ENCODE results near the gene FLNA. TPM values are rescaled to one million over a fixed set of nuclear protein-coding genes. Genes with fewer than 3 reads are reported as not detected.

The FLNA gene
- total and polyA plus RNA-seq, 2 of the 13 experiments (the other 11 are each of a cell fraction or from before 2014, with no cell fraction given) = 83.4 to 174 TPM

DNA sequence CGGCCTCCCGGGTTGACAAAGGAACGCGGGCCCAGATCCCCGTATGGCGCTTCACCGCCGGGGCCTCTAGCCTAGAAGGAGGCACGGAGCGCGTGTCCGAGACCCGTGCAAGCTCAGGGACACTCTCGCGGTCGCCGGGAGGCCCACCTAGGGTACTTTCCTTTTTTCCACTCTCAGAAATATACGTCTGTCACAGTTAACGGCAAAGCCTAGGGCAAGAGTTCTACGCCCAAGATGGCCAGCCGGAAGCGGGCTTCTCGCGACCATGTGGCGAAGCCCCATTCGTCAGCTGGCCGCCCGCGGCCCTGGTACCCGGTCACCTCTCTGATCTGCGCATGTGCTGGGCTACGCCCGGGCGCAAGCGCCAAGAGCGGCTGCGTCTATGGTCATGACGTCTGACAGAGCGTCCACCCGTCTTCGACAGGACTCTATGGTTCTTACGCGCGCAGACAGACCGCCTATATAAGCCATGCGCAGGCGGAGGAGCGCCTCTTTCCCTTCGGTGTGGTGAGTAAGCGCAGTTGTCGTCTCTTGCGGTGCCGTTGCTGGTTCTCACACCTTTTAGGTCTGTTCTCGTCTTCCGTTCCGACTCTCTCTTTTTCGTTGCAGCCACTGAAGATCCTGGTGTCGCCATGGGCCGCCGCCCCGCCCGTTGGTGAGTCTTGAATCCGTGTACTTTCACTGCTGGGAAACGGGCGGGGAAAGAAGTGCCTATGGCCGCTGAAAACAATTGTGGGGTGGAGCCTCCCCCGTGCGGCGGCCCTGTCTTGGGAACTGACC is 23.6 kb upstream of the FLNA start, which contains the start of gene RPL10 (continued):
- TF ChIP-seq, protein P1, sequence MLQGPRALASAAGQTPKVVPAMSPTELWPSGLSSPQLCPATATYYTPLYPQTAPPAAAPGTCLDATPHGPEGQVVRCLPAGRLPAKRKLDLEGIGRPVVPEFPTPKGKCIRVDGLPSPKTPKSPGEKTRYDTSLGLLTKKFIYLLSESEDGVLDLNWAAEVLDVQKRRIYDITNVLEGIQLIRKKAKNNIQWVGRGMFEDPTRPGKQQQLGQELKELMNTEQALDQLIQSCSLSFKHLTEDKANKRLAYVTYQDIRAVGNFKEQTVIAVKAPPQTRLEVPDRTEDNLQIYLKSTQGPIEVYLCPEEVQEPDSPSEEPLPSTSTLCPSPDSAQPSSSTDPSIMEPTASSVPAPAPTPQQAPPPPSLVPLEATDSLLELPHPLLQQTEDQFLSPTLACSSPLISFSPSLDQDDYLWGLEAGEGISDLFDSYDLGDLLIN (CRISPR knock-in tag; IDR thresholded peaks at IDR 0.05; ENCODE audit: borderline replicate concordance) = no peak
- no peak for TF ChIP-seq MIER2 (CRISPR knock-in tag; IDR thresholded peaks at IDR 0.05)
- no peak for TF ChIP-seq ZNF598 (CRISPR knock-in tag; IDR thresholded peaks at IDR 0.05; ENCODE audit: borderline replicate concordance)
- no peak for TF ChIP-seq SRY (CRISPR knock-in tag; IDR thresholded peaks at IDR 0.05)
- peak; percentile 42; the same call in 1 of the 2 replicates for TF ChIP-seq ZNF501 (CRISPR knock-in tag; IDR thresholded peaks at IDR 0.05)
- TF ChIP-seq ZNF674 (CRISPR knock-in tag; IDR thresholded peaks at IDR 0.05; ENCODE audit: low read depth) = 0 out of 2 replicates have a peak, but pooled peaks have one; percentile 9
- TF ChIP-seq BCL6 (CRISPR knock-in tag; IDR thresholded peaks at IDR 0.05) = 0 out of 2 replicates have a peak, but pooled peaks have one; percentile 7
- TF ChIP-seq MLLT10 (CRISPR knock-in tag; IDR thresholded peaks at IDR 0.05) = no peak
- TF ChIP-seq HNRNPUL1 (IDR thresholded peaks at IDR 0.05; ENCODE audit: low read depth, low read length) = no peak
- no peak for TF ChIP-seq ZNF547 (CRISPR knock-in tag; IDR thresholded peaks at IDR 0.05)
- TF ChIP-seq FLYWCH1 (CRISPR knock-in tag; IDR thresholded peaks at IDR 0.05) = no peak
- TF ChIP-seq, protein P2, sequence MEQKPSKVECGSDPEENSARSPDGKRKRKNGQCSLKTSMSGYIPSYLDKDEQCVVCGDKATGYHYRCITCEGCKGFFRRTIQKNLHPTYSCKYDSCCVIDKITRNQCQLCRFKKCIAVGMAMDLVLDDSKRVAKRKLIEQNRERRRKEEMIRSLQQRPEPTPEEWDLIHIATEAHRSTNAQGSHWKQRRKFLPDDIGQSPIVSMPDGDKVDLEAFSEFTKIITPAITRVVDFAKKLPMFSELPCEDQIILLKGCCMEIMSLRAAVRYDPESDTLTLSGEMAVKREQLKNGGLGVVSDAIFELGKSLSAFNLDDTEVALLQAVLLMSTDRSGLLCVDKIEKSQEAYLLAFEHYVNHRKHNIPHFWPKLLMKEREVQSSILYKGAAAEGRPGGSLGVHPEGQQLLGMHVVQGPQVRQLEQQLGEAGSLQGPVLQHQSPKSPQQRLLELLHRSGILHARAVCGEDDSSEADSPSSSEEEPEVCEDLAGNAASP (CRISPR knock-in tag; IDR thresholded peaks at IDR 0.05; ENCODE audit: borderline replicate concordance) = 0 out of 2 replicates have a peak, but pooled peaks have one; percentile 47
- peak; percentile 84 for TF ChIP-seq ATF1 (CRISPR knock-in tag; IDR thresholded peaks at IDR 0.05)
- TF ChIP-seq, protein P3, sequence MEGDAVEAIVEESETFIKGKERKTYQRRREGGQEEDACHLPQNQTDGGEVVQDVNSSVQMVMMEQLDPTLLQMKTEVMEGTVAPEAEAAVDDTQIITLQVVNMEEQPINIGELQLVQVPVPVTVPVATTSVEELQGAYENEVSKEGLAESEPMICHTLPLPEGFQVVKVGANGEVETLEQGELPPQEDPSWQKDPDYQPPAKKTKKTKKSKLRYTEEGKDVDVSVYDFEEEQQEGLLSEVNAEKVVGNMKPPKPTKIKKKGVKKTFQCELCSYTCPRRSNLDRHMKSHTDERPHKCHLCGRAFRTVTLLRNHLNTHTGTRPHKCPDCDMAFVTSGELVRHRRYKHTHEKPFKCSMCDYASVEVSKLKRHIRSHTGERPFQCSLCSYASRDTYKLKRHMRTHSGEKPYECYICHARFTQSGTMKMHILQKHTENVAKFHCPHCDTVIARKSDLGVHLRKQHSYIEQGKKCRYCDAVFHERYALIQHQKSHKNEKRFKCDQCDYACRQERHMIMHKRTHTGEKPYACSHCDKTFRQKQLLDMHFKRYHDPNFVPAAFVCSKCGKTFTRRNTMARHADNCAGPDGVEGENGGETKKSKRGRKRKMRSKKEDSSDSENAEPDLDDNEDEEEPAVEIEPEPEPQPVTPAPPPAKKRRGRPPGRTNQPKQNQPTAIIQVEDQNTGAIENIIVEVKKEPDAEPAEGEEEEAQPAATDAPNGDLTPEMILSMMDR (CRISPR knock-in tag; IDR thresholded peaks at IDR 0.05) = no peak
- TF ChIP-seq, protein P4, sequence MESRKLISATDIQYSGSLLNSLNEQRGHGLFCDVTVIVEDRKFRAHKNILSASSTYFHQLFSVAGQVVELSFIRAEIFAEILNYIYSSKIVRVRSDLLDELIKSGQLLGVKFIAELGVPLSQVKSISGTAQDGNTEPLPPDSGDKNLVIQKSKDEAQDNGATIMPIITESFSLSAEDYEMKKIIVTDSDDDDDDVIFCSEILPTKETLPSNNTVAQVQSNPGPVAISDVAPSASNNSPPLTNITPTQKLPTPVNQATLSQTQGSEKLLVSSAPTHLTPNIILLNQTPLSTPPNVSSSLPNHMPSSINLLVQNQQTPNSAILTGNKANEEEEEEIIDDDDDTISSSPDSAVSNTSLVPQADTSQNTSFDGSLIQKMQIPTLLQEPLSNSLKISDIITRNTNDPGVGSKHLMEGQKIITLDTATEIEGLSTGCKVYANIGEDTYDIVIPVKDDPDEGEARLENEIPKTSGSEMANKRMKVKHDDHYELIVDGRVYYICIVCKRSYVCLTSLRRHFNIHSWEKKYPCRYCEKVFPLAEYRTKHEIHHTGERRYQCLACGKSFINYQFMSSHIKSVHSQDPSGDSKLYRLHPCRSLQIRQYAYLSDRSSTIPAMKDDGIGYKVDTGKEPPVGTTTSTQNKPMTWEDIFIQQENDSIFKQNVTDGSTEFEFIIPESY (CRISPR knock-in tag; IDR thresholded peaks at IDR 0.05) = no peak
- no peak for TF ChIP-seq ZNF549 (CRISPR knock-in tag; IDR thresholded peaks at IDR 0.05)
- TF ChIP-seq, protein P5, sequence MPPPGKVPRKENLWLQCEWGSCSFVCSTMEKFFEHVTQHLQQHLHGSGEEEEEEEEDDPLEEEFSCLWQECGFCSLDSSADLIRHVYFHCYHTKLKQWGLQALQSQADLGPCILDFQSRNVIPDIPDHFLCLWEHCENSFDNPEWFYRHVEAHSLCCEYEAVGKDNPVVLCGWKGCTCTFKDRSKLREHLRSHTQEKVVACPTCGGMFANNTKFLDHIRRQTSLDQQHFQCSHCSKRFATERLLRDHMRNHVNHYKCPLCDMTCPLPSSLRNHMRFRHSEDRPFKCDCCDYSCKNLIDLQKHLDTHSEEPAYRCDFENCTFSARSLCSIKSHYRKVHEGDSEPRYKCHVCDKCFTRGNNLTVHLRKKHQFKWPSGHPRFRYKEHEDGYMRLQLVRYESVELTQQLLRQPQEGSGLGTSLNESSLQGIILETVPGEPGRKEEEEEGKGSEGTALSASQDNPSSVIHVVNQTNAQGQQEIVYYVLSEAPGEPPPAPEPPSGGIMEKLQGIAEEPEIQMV (CRISPR knock-in tag; IDR thresholded peaks at IDR 0.05; ENCODE audit: low read depth) = no peak

Data from HepG2 (cell line).